Common myeloid progenitor, CD34-positive (primary cell): Measurements from ENCODE around the gene SLC36A1. TPM values are rescaled to one million over a fixed set of nuclear protein-coding genes. Genes with fewer than 3 reads are reported as not detected.

Experiments
- CTCF ChIA-PET: fragments of 350-600 bp; sonication (Branson Sonifier 250); formaldehyde crosslinking; loops from one replicate; lab custom pipeline; 2021; ENCODE audit warnings: antibody characterized with exemption; lab: Charles Lee
- POLR2A ChIA-PET: fragments of 350-600 bp; sonication (Branson Sonifier 250); formaldehyde crosslinking; loops from one replicate; lab custom pipeline; 2021; ENCODE audit warnings: antibody characterized with exemption; lab: Charles Lee
- DNase-seq, 3 donors: peaks; one replicate each; pipeline versions ENCODE4 v3.0.0 to v3.0.0-alpha.2; 2013
- H3K27ac ChIP-seq, 2 experiments: 1 replicate in 1 of 2; 2 replicates in 1 of 2; pipeline ENCODE4 v1.7.0; 2013; ENCODE audit warnings: inconsistent platforms in 2 of 2, low read length in 2 of 2, mild to moderate bottlenecking in 2 of 2, low read depth in 1 of 2, moderate library complexity in 1 of 2; ENCODE audit not compliant: severe bottlenecking in 2 of 2, insufficient read depth in 1 of 2, poor library complexity in 1 of 2
- H3K27me3 ChIP-seq, 5 experiments: replicated peaks in 2 of 5; 1 replicate in 3 of 5; 2 replicates in 2 of 5; pipeline versions ENCODE4 v1.6.1 to v1.7.0; 2013; ENCODE audit warnings: low read length in 4 of 5, mild to moderate bottlenecking in 2 of 5, moderate library complexity in 2 of 5, inconsistent platforms in 1 of 5; ENCODE audit not compliant: insufficient read depth in 5 of 5, control insufficient read depth in 4 of 5
- H3K36me3 ChIP-seq, 4 experiments: 1 replicate in 2 of 4; 2 replicates in 2 of 4; pipeline versions ENCODE4 v1.6.1 to v1.7.0; 2013; ENCODE audit warnings: low read length in 3 of 4, control low read depth in 1 of 4, mild to moderate bottlenecking in 1 of 4; ENCODE audit not compliant: control insufficient read depth in 4 of 4, insufficient read depth in 4 of 4
- H3K4me1 ChIP-seq, 4 experiments: 1 replicate in 3 of 4; 2 replicates in 1 of 4; pipeline versions ENCODE4 v1.6.1 to v1.7.1; 2013; ENCODE audit warnings: low read length in 3 of 4, mild to moderate bottlenecking in 3 of 4, control low read depth in 1 of 4, inconsistent platforms in 1 of 4, moderate library complexity in 1 of 4; ENCODE audit not compliant: control insufficient read depth in 4 of 4, insufficient read depth in 4 of 4; ENCODE audit errors: control extremely low read depth in 1 of 4
- H3K4me3 ChIP-seq, 7 experiments: 1 replicate in 4 of 7; 2 replicates in 3 of 7; pipeline versions ENCODE4 v1.5.1 to v1.7.0; 2013; ENCODE audit warnings: mild to moderate bottlenecking in 7 of 7, low read length in 6 of 7, moderate library complexity in 6 of 7, inconsistent platforms in 2 of 7, low read depth in 2 of 7, control low read depth in 1 of 7; ENCODE audit not compliant: insufficient read depth in 4 of 7, control insufficient read depth in 1 of 7; ENCODE audit errors: extremely low read depth in 1 of 7
- H3K9me3 ChIP-seq, 5 experiments: 1 replicate in 4 of 5; 2 replicates in 1 of 5; pipeline versions ENCODE4 v1.6.1 to v1.7.1; 2013; ENCODE audit warnings: low read length in 4 of 5, mild to moderate bottlenecking in 2 of 5, inconsistent platforms in 1 of 5, low read depth in 1 of 5, moderate library complexity in 1 of 5; ENCODE audit not compliant: control insufficient read depth in 4 of 5, insufficient read depth in 2 of 5; ENCODE audit errors: control extremely low read depth in 1 of 5
- WGBS: methylation state at CpG from one replicate; pipeline ENCODE4 v1.1.5; 2013; ENCODE audit not compliant: insufficient coverage; 5-methylcytosine and 5-hydroxymethylcytosine counted together
- polyA plus RNA-seq: library from polyadenylated mRNA; unstranded; fragments of 120-200 nt; gene quantifications from one replicate; pipeline ENCODE4 v1.2.1, GENCODE V29; 2013

Gene SLC36A1
- polyA plus RNA-seq: 1.7 TPM

DNA sequence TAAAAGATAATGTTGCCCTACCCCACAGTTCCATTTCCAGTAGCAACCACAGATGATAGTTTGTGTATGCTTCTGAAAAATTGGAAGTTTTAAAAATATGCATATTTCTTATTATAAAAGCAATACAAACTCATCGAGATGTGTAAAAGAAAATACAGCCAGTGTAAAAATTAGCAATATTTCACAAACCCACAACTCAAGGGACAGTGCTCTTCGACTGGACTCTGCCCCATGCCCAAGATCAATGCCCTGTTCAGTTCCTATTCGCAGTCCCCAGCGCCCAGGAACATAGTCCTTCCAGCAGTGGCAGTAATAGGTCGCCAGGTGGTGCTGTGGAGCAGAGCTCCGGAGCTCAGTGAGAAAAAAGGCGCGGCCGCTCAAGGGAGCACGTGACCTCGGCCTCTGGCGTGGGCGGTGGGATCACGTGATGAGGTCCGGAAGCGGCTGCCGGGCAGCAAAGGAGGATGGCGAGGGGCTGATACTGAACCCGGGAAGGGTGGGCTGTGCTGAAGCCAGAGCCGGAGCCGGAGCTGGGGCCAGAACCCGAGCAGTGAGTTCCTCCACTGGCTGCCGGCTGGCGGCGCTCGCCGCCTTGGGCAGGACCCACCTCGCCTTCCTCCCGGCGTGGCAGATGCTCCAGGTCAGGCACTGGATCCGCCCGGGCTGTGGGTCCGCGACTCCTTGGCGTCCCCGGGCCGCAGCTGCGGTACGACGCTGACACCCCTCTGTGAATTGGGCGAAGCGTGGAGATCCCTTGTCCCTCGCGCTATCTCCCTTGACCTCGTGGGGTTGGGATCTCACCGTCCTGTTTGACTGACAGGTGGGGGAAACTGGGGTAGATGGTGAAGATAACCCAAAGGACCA lies at the start of gene SLC36A1:
SLC36A1 (plus strand) TSS at position 430 of the 864 bp plus-strand sequence. CDS start 11,190 bp downstream, outside the sequence.
- ChIA-PET POLR2A (interaction anchor here (0.5 kb wide), 2 partner anchors 324 to 338 kb away, joined by 3 read pairs; partner anchors contain the start of gene G3BP1), CTCF (interaction anchor here (0.6 to 4.4 kb wide), 21 partner anchors 9 to 293 kb away, joined by 3 to 39 read pairs (median 5); no protein-coding TSS in a partner anchor)
- peak within 1 kb of the TSS; percentile 47 to 86 (median 79) for H3K4me3 ChIP-seq
- WGBS: under 1% methylated on average over 41 of the region's 46 CpGs
- no peaks in the 10 kb centered on the region for H3K9me3 ChIP-seq
- H3K27me3 ChIP-seq: peaks cover 0 to 2% (median 0%) of the 10 kb centered on the region in 5 experiments
- peaks cover 0 to 2% (median 0%) of the 10 kb centered on the region in 4 experiments for H3K36me3 ChIP-seq
- peak within 1 kb of the TSS in 1 of 2 experiments; percentile 44 for H3K27ac ChIP-seq
- peaks cover 2 to 14% (median 11%) of the 10 kb centered on the region in 4 experiments for H3K4me1 ChIP-seq
- DNase-seq: peak; percentile 85 to 95 (median 93)

DNA sequence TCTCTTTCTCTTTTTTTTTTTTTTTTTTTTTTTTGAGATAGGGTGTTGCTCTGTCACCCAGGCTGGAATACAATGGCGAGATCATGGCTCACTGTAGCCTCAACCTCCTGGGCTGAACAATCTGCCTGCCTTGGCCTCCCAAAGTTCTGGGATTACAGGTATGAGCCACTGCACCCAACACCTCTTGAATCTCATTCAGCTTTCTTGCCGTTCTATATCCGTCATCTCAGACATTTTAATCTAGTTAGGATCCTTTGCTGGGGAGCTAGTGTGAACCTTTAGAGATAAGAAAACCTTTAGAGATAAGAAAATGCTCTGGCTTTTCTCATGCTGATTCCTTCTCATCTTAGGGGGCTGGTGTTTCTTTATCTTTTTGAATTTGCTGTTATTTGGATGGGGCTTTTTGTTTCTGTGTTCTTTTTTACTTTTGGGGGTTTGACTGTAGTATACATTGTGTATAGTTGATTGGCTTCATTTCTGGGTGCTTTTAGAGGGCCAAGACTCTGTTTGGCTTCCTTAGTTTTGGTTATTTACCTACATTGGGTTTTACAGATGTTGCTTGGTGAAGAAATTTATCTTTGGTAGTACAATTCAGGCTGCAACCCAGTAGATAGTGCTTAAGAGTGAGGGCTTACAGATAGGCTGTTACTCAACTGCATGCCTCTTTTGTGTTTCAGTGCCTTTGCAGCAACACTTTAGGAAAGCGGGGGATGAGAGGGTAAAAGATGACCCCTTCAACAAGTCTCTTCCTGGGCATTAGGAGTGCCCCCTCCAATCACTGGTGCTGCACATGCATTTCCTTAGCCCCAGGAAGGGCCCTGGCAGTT lies 41.9 kb upstream of the SLC36A1 start:
- Histone ChIP-seq H3K36me3 (no peaks in the 10 kb centered on the region), H3K4me1 (no peaks in the 10 kb centered on the region), H3K27ac (no peak overlapping the region), H3K27me3 (peaks cover 0 to 4% (median 0%) of the 10 kb centered on the region in 5 experiments), H3K9me3 (peaks cover 0 to 3% (median 0%) of the 10 kb centered on the region in 5 experiments), H3K4me3 (no peak overlapping the region)
- ChIA-PET CTCF (interaction anchor here (0.7 to 1.1 kb wide), 4 partner anchors 10 to 52 kb away, joined by 3 to 7 read pairs (median 4); no protein-coding TSS in a partner anchor), POLR2A (interaction anchor here (0.6 kb wide), 1 partner anchor 15 kb away, joined by 4 read pairs; no protein-coding TSS in a partner anchor)
- no peak for DNase-seq
- WGBS: 88% methylated on average over 4 of the region's 4 CpGs

DNA sequence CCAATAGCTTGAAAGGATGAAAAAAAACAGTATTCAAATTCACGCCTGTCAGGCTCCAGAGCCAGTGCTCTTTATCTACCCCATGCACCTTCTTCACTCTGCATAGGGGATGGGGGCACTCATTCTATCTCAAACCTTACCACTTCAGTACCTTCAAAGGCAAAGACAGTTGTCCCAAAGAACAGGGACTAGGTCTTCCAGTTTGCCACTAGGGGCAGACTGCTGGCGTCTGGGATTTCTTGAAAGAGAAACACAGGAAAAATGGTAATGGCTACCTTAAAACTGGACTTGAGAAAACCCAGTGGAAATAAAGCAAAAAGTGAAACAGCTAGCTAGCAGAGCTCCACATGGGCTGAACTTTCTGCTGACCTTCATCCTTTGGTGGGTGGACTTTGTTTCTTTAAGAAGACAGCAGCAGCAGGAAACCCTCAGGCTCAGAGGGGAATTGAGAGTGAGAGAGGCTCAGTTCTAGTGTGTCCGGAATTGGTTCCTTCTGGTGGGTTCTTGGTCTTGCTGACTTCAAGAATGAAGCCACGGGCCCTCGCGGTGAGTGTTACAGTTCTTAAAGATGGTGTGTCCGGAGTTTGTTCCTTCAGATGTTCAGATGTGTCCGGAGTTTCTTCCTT lies 41.0 kb upstream of the SLC36A1 start:
- Histone ChIP-seq H3K36me3 (no peaks in the 10 kb centered on the region), H3K9me3 (peaks cover 0 to 3% (median 0%) of the 10 kb centered on the region in 5 experiments), H3K27ac (no peak overlapping the region), H3K27me3 (peaks cover 0 to 6% (median 0%) of the 10 kb centered on the region in 5 experiments), H3K4me3 (no peak overlapping the region), H3K4me1 (no peaks in the 10 kb centered on the region)
- WGBS: 86% methylated on average over 3 of the region's 8 CpGs
- POLR2A ChIA-PET: interaction anchor here (0.6 kb wide), 1 partner anchor 14 kb away, joined by 4 read pairs; no protein-coding TSS in a partner anchor
- DNase-seq: peak in 2 of 3 donors; percentile 6 to 12
- CTCF ChIA-PET: interaction anchor here (0.7 to 1.1 kb wide), 2 partner anchors 17 to 53 kb away, joined by 3 to 7 read pairs; no protein-coding TSS in a partner anchor

DNA sequence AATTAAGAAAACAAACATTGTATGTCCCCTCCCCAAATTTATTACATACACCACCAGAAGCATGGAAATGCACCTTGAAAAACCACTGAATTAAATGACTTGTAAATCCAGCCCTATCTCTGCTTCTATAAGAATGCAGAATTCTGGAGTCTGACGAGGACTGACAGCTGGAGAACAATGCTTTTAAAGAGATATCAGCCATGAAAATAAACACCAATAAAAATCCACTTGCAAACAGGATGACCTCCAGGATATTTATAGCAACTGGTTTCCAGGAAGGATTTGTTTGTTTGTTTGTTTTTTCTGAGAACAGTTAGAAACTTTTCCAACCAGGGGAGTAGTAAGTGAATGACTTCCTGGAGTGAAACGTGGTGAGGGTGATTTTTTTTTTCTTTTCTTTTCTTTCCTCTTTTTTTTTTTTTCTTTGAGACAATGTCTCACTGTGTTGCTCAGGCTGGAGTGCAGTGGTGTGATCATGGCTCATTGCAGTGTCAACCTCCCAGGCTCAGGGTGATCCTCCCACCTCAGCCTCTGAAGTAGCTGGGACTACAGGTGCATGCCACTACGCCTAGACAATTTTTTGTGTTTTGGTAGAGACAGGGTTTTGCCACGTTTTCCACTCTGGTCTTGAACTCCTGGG lies 38.7 kb upstream of the SLC36A1 start:
- H3K4me1 ChIP-seq: no peaks in the 10 kb centered on the region
- no CpG with 5 or more reads among the region's 4 CpGs for WGBS
- POLR2A ChIA-PET: no interaction called here
- peaks cover 0 to 3% (median 0%) of the 10 kb centered on the region in 5 experiments for H3K9me3 ChIP-seq
- H3K27me3 ChIP-seq: peaks cover 0 to 8% (median 0%) of the 10 kb centered on the region in 5 experiments
- no peak overlapping the region for H3K27ac ChIP-seq
- no peak for DNase-seq
- CTCF ChIA-PET: no interaction called here
- no peaks in the 10 kb centered on the region for H3K36me3 ChIP-seq
- no peak overlapping the region for H3K4me3 ChIP-seq

DNA sequence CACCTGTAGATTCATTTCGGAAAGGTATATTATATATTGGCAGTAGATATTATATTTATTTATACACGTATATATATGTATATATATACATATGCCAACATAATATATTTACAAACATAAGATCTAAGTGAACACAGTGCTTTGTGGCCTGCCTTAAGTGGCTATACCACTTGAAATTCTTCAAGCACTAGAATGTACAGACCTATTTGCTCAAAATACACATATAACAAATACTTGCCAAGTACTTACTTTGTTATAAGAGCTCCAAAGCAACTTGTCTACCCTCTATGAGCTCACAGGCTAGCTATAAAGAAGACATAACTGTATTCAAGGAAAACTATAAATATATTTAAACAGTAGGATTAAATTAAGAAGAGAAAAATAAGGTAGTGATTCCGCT lies 33.6 kb upstream of the SLC36A1 start:
- CTCF ChIA-PET: no interaction called here

DNA sequence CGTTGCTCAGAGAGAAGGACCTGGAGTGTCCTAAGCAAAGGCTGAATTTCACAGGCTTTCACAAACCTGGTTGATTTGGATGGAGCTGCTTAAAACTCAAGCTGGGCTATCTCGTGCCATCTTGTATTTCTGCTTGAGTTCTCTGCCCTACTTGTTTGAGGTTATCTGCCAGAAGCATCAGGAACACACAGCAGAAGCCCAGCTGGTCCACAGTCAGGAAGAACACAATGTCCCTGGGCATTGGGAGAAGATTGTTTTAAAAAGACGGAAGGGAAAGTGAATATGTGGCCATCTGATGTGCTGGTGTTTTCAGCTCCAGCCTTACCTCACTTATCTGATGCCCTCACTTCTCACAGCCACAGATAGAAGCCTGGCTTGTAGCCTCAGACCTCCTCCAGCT lies 32.9 kb upstream of the SLC36A1 start:
- Histone ChIP-seq H3K36me3 (no peaks in the 10 kb centered on the region), H3K9me3 (peaks cover 0 to 17% (median 9%) of the 10 kb centered on the region in 5 experiments), H3K27me3 (peaks cover 0 to 8% (median 0%) of the 10 kb centered on the region in 5 experiments), H3K27ac (no peak overlapping the region), H3K4me1 (no peaks in the 10 kb centered on the region), H3K4me3 (no peak overlapping the region)
- no peak for DNase-seq
- ChIA-PET POLR2A (no interaction called here), CTCF (no interaction called here)
- WGBS: 79% methylated on average over 2 of the region's 3 CpGs

More for the DNA sequence above, 33.6 kb upstream of the SLC36A1 start:
- WGBS: no CpG with 5 or more reads among the region's 3 CpGs
- H3K27ac ChIP-seq: no peak overlapping the region
- POLR2A ChIA-PET: no interaction called here
- H3K4me3 ChIP-seq: no peak overlapping the region
- H3K4me1 ChIP-seq: no peaks in the 10 kb centered on the region
- H3K9me3 ChIP-seq: peaks cover 0 to 12% (median 9%) of the 10 kb centered on the region in 5 experiments
- H3K36me3 ChIP-seq: no peaks in the 10 kb centered on the region
- no peak for DNase-seq
- H3K27me3 ChIP-seq: peaks cover 0 to 8% (median 0%) of the 10 kb centered on the region in 5 experiments
